ENCODE data around the gene S100PBP.

Gene S100PBP

GRCh38 chr1:32830092-32830852 lies 12.8 kb downstream of the S100PBP start:
- no peak for DNase-seq

GRCh38 chr1:32831878-32832277 lies 14.4 kb downstream of the S100PBP start:
- no peak for DNase-seq

- DNase-seq = no peak
Observed at GRCh38 chr1:32848354-32849063, 31.1 kb downstream of the S100PBP start.

- DNase-seq = no peak
Observed at GRCh38 chr1:32855861-32856617, 38.6 kb downstream of the S100PBP start.

- no peak for DNase-seq
Observed at GRCh38 chr1:32858136-32858535, 40.7 kb downstream of the S100PBP start.

GRCh38 chr1:32858791-32859190 lies 41.3 kb downstream of the S100PBP start:
- DNase-seq = no peak

- DNase-seq = no peak
Observed at GRCh38 chr1:32859915-32860314, 42.5 kb downstream of the S100PBP start.

GRCh38 chr1:32860566-32860965 lies 43.1 kb downstream of the S100PBP start:
- no peak for DNase-seq

- DNase-seq = no peak
Observed at GRCh38 chr1:32861904-32862695, 44.6 kb downstream of the S100PBP start.

GRCh38 chr1:32863218-32863880 lies 45.9 kb downstream of the S100PBP start:
- DNase-seq = no peak

- no peak for DNase-seq
Observed at GRCh38 chr1:32863881-32864245, 46.4 kb downstream of the S100PBP start.

GRCh38 chr1:32864375-32865019 lies 47.0 kb downstream of the S100PBP start:
- no peak for DNase-seq

- DNase-seq = no peak
Observed at GRCh38 chr1:32865639-32866405, 48.4 kb downstream of the S100PBP start.

- DNase-seq = no peak
Observed at GRCh38 chr1:32867151-32867550, 49.7 kb downstream of the S100PBP start.

- no peak for DNase-seq
Observed at GRCh38 chr1:32867671-32868070, 50.2 kb downstream of the S100PBP start.

- DNase-seq = no peak
Observed at GRCh38 chr1:32868085-32868484, 50.6 kb downstream of the S100PBP start.

GRCh38 chr1:32868806-32869455 lies 51.5 kb downstream of the S100PBP start:
- DNase-seq = no peak

GRCh38 chr1:32869923-32870614 lies 52.6 kb downstream of the S100PBP start:
- no peak for DNase-seq

- no peak for DNase-seq
Observed at GRCh38 chr1:32870615-32871363, 53.3 kb downstream of the S100PBP start, which contains the start of gene FNDC5. Gene FNDC5 (minus strand): TSS chr1:32870912.
